ENCODE data around the gene ATP5MC2.

- TF ChIP-seq CTCF (IDR thresholded peaks at IDR 0.05; ENCODE audit: low read depth, low read length) (no peak), EZH2phosphoT487 (IDR thresholded peaks at IDR 0.05; ENCODE audit: low read depth) (no peak)
Measured at GRCh38 chr12:53677016-53677799, 1.3 kb upstream of the ATP5MC2 start.
